ENCODE measurements around the gene NCK2.

The NCK2 gene

GRCh38 chr2:105853354-105854088, 108.8 kb downstream of the NCK2 start:
- Histone ChIP-seq H3K14ac (ENCODE audit: low read length in 2 of 2) (no peak overlapping the region), H3K27ac (ENCODE audit: low read length, poor library complexity, severe bottlenecking) (no peak overlapping the region), H4K8ac (ENCODE audit: low read length) (peak overlapping the region; percentile 31), H2BK12ac (ENCODE audit: low read length in 2 of 2) (no peak overlapping the region), H3K23ac (ENCODE audit: low read length in 2 of 2) (no peak overlapping the region), H3K9ac (ENCODE audit: low read length) (no peak overlapping the region), H3K4ac (ENCODE audit: low read depth in 1 of 2, low read length in 2 of 2) (no peak overlapping the region), H3K9me3 (ENCODE audit: control insufficient read depth, low read length) (no peaks in the 10 kb centered on the region), H2BK15ac (ENCODE audit: low read depth, poor library complexity, severe bottlenecking) (no peak overlapping the region), H3K4me2 (ENCODE audit: low read length, poor library complexity, severe bottlenecking) (no peak overlapping the region), H3K79me1 (replicated peaks; ENCODE audit: low read length, poor library complexity, severe bottlenecking) (peaks cover 39% of the 10 kb centered on the region), H4K91ac (ENCODE audit: low read length) (no peak overlapping the region), H3K18ac (ENCODE audit: low read depth in 1 of 2, low read length in 2 of 2) (no peak overlapping the region), H2BK120ac (ENCODE audit: low read depth, low read length) (no peak overlapping the region), H2AK5ac (ENCODE audit: low read length, severe bottlenecking) (no peak overlapping the region), H3K27me3 (ENCODE audit: control insufficient read depth in 1 of 2, insufficient read depth in 1 of 2, low read length in 2 of 2) (no peaks in the 10 kb centered on the region), H3K4me1 (ENCODE audit: control insufficient read depth, insufficient read depth, low read depth, low read length) (peaks cover 5% of the 10 kb centered on the region), H2BK5ac (ENCODE audit: low read depth, low read length, poor library complexity, severe bottlenecking) (no peak overlapping the region), H3K36me3 (ENCODE audit: control insufficient read depth in 1 of 2, insufficient read depth in 2 of 2, low read depth in 1 of 2, low read length in 2 of 2) (peaks cover 0 to 8% of the 10 kb centered on the region in 2 experiments), H3K4me3 (ENCODE audit: insufficient read depth in 1 of 2, low read depth in 1 of 2, low read length in 2 of 2) (no peak overlapping the region), H2AFZ (ENCODE audit: low read depth, low read length) (no peak overlapping the region)
- WGBS = 94% methylated on average over 5 of the region's 6 CpGs
- no peak for DNase-seq

DNA sequence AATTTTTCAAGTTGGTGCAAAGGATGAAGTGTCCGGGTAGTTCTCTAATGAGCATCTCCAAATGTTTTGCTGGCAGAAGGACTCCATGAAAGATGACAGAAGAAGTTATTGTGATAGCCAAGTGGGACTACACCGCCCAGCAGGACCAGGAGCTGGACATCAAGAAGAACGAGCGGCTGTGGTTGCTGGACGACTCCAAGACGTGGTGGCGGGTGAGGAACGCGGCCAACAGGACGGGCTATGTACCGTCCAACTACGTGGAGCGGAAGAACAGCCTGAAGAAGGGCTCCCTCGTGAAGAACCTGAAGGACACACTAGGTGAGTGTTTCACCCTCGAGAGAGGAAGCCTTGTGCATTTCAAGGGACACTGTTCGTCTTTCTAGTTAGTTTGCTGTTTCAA, 110.3 kb downstream of the NCK2 start:
- Histone ChIP-seq H3K9me3 (ENCODE audit: control insufficient read depth, low read length) (no peaks in the 10 kb centered on the region), H3K18ac (ENCODE audit: low read depth in 1 of 2, low read length in 2 of 2) (no peak overlapping the region), H3K9ac (ENCODE audit: low read length) (no peak overlapping the region), H3K4me3 (ENCODE audit: insufficient read depth in 1 of 2, low read depth in 1 of 2, low read length in 2 of 2) (no peak overlapping the region), H4K91ac (ENCODE audit: low read length) (no peak overlapping the region), H3K23ac (ENCODE audit: low read length in 2 of 2) (no peak overlapping the region), H2BK15ac (ENCODE audit: low read depth, poor library complexity, severe bottlenecking) (no peak overlapping the region), H3K4me1 (ENCODE audit: control insufficient read depth, insufficient read depth, low read depth, low read length) (peaks cover 5% of the 10 kb centered on the region), H2AK5ac (ENCODE audit: low read length, severe bottlenecking) (no peak overlapping the region), H2BK5ac (ENCODE audit: low read depth, low read length, poor library complexity, severe bottlenecking) (no peak overlapping the region), H2BK12ac (ENCODE audit: low read length in 2 of 2) (no peak overlapping the region), H4K8ac (ENCODE audit: low read length) (no peak overlapping the region), H3K4ac (ENCODE audit: low read depth in 1 of 2, low read length in 2 of 2) (no peak overlapping the region), H3K27ac (ENCODE audit: low read length, poor library complexity, severe bottlenecking) (no peak overlapping the region), H3K4me2 (ENCODE audit: low read length, poor library complexity, severe bottlenecking) (no peak overlapping the region), H3K27me3 (ENCODE audit: control insufficient read depth in 1 of 2, insufficient read depth in 1 of 2, low read length in 2 of 2) (no peaks in the 10 kb centered on the region), H3K14ac (ENCODE audit: low read length in 2 of 2) (no peak overlapping the region), H2BK120ac (ENCODE audit: low read depth, low read length) (no peak overlapping the region), H2AFZ (ENCODE audit: low read depth, low read length) (no peak overlapping the region), H3K79me1 (replicated peaks; ENCODE audit: low read length, poor library complexity, severe bottlenecking) (peaks cover 43% of the 10 kb centered on the region), H3K36me3 (ENCODE audit: control insufficient read depth in 1 of 2, insufficient read depth in 2 of 2, low read depth in 1 of 2, low read length in 2 of 2) (peaks cover 0 to 11% of the 10 kb centered on the region in 2 experiments)
- DNase-seq = no peak
- 94% methylated on average over 14 of the region's 16 CpGs for WGBS

- H3K4me1 ChIP-seq (ENCODE audit: control insufficient read depth, insufficient read depth, low read depth, low read length) = peaks cover 5% of the 10 kb centered on the region
- H2BK12ac ChIP-seq (ENCODE audit: low read length in 2 of 2) = no peak overlapping the region
- H3K27ac ChIP-seq (ENCODE audit: low read length, poor library complexity, severe bottlenecking) = no peak overlapping the region
- H3K9ac ChIP-seq (ENCODE audit: low read length) = no peak overlapping the region
- no peak overlapping the region for H2AFZ ChIP-seq (ENCODE audit: low read depth, low read length)
- whole genome bisulfite sequencing = 100% methylated on average over 3 of the region's 3 CpGs
- no peak overlapping the region for H3K18ac ChIP-seq (ENCODE audit: low read depth in 1 of 2, low read length in 2 of 2)
- DNase-seq = no peak
- H2BK5ac ChIP-seq (ENCODE audit: low read depth, low read length, poor library complexity, severe bottlenecking) = no peak overlapping the region
- no peak overlapping the region for H3K14ac ChIP-seq (ENCODE audit: low read length in 2 of 2)
- no peaks in the 10 kb centered on the region for H3K9me3 ChIP-seq (ENCODE audit: control insufficient read depth, low read length)
- H3K23ac ChIP-seq (ENCODE audit: low read length in 2 of 2) = no peak overlapping the region
- peaks cover 0 to 13% of the 10 kb centered on the region in 2 experiments for H3K36me3 ChIP-seq (ENCODE audit: control insufficient read depth in 1 of 2, insufficient read depth in 2 of 2, low read depth in 1 of 2, low read length in 2 of 2)
- H4K91ac ChIP-seq (ENCODE audit: low read length) = no peak overlapping the region
- H4K8ac ChIP-seq (ENCODE audit: low read length) = no peak overlapping the region
- H3K27me3 ChIP-seq (ENCODE audit: control insufficient read depth in 1 of 2, insufficient read depth in 1 of 2, low read length in 2 of 2) = no peaks in the 10 kb centered on the region
- H3K4me2 ChIP-seq (ENCODE audit: low read length, poor library complexity, severe bottlenecking) = no peak overlapping the region
- H2BK120ac ChIP-seq (ENCODE audit: low read depth, low read length) = no peak overlapping the region
- H3K4ac ChIP-seq (ENCODE audit: low read depth in 1 of 2, low read length in 2 of 2) = no peak overlapping the region
- H2BK15ac ChIP-seq (ENCODE audit: low read depth, poor library complexity, severe bottlenecking) = no peak overlapping the region
- H2AK5ac ChIP-seq (ENCODE audit: low read length, severe bottlenecking) = no peak overlapping the region
- H3K79me1 ChIP-seq (replicated peaks; ENCODE audit: low read length, poor library complexity, severe bottlenecking) = peaks cover 44% of the 10 kb centered on the region
- H3K4me3 ChIP-seq (ENCODE audit: insufficient read depth in 1 of 2, low read depth in 1 of 2, low read length in 2 of 2) = peak overlapping the region in 1 of 2 experiments; percentile 19
Observed at GRCh38 chr2:105856581-105856980, 111.9 kb downstream of the NCK2 start.

GRCh38 chr2:105857076-105857740, 112.5 kb downstream of the NCK2 start:
- Histone ChIP-seq H3K9ac (ENCODE audit: low read length) (no peak overlapping the region), H2BK120ac (ENCODE audit: low read depth, low read length) (no peak overlapping the region), H3K27ac (ENCODE audit: low read length, poor library complexity, severe bottlenecking) (no peak overlapping the region), H3K9me3 (ENCODE audit: control insufficient read depth, low read length) (no peaks in the 10 kb centered on the region), H3K27me3 (ENCODE audit: control insufficient read depth in 1 of 2, insufficient read depth in 1 of 2, low read length in 2 of 2) (no peaks in the 10 kb centered on the region), H4K8ac (ENCODE audit: low read length) (no peak overlapping the region), H2BK15ac (ENCODE audit: low read depth, poor library complexity, severe bottlenecking) (no peak overlapping the region), H3K4me2 (ENCODE audit: low read length, poor library complexity, severe bottlenecking) (no peak overlapping the region), H3K4me3 (ENCODE audit: insufficient read depth in 1 of 2, low read depth in 1 of 2, low read length in 2 of 2) (no peak overlapping the region), H2BK5ac (ENCODE audit: low read depth, low read length, poor library complexity, severe bottlenecking) (no peak overlapping the region), H2BK12ac (ENCODE audit: low read length in 2 of 2) (no peak overlapping the region), H3K4ac (ENCODE audit: low read depth in 1 of 2, low read length in 2 of 2) (no peak overlapping the region), H2AFZ (ENCODE audit: low read depth, low read length) (no peak overlapping the region), H3K23ac (ENCODE audit: low read length in 2 of 2) (no peak overlapping the region), H3K14ac (ENCODE audit: low read length in 2 of 2) (no peak overlapping the region), H3K18ac (ENCODE audit: low read depth in 1 of 2, low read length in 2 of 2) (no peak overlapping the region), H3K36me3 (ENCODE audit: control insufficient read depth in 1 of 2, insufficient read depth in 2 of 2, low read depth in 1 of 2, low read length in 2 of 2) (peaks cover 0 to 13% of the 10 kb centered on the region in 2 experiments), H2AK5ac (ENCODE audit: low read length, severe bottlenecking) (no peak overlapping the region), H3K79me1 (replicated peaks; ENCODE audit: low read length, poor library complexity, severe bottlenecking) (peaks cover 39% of the 10 kb centered on the region), H3K4me1 (ENCODE audit: control insufficient read depth, insufficient read depth, low read depth, low read length) (peaks cover 5% of the 10 kb centered on the region), H4K91ac (ENCODE audit: low read length) (no peak overlapping the region)
- no peak for DNase-seq
- WGBS = 94% methylated on average over 17 of the region's 17 CpGs

Measured in mesenchymal stem cell (in vitro differentiated cells and primary cell).